ENCODE measurements around the gene PADI1.

DNA sequence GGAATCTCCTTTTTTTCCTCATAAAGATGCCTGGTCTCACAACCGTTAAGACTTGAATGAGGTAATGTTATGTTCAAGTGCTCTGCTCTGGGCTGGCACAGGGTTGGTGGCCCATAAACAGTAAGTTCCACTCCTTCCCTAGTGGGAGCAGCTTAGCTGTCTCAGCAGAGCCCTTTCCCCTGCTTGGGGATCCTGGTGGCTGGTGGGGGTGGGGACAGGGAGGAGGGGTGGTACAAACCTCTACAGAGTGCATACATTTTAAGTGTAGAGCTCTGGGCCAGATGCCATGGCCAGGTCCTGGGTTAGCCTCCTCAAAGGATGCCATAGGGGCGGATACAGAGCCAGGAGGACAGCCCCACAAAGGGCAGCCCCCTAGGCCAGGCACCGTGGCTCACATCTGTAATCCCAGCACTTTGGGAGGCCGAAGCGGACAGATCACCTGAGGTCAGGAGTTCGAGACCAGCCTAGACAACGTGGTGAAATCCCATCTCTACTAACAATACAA lies 20.7 kb upstream of the PADI1 start:
- TF ChIP-seq, protein P1, sequence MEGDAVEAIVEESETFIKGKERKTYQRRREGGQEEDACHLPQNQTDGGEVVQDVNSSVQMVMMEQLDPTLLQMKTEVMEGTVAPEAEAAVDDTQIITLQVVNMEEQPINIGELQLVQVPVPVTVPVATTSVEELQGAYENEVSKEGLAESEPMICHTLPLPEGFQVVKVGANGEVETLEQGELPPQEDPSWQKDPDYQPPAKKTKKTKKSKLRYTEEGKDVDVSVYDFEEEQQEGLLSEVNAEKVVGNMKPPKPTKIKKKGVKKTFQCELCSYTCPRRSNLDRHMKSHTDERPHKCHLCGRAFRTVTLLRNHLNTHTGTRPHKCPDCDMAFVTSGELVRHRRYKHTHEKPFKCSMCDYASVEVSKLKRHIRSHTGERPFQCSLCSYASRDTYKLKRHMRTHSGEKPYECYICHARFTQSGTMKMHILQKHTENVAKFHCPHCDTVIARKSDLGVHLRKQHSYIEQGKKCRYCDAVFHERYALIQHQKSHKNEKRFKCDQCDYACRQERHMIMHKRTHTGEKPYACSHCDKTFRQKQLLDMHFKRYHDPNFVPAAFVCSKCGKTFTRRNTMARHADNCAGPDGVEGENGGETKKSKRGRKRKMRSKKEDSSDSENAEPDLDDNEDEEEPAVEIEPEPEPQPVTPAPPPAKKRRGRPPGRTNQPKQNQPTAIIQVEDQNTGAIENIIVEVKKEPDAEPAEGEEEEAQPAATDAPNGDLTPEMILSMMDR (IDR thresholded peaks at IDR 0.05 in 4 of 5, conservative IDR thresholded peaks at IDR 0.05 in 1 of 5): no peak
- no peak for TF ChIP-seq POLR2A (IDR thresholded peaks at IDR 0.05)

Data from gastrocnemius medialis (tissue), 4 donors.